Activated T-cell treated with anti-CD3 and anti-CD28 coated beads, Interleukin-2, amount 50 U/mL, for 48 hours (primary cell): ENCODE measurements around the gene TDRD6.

Experiments used
- DNase-seq, 2 experiments: peaks; one replicate each; pipeline ENCODE4 v3.0.0-alpha.2; 2020

Gene TDRD6

DNA sequence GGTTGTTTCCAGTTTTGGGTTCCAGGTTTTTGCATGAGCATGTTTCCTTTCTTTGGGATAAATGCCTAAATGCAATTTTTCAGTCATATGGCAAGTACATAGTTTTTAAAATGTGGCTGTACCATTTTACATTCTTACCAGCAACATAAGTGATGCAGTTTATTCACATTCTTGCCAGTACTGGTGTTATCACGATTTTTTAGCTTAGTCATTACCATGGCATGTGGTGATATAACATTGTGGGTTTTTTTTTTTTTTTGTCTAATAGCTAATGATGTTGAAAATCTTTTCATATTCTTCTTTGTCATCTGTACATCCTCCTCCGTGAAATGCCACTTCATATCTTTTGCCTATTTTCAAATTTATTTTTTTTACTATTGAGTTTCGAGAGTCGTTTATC, 2.9 kb upstream of the TDRD6 start:
- DNase-seq = no peak

DNA sequence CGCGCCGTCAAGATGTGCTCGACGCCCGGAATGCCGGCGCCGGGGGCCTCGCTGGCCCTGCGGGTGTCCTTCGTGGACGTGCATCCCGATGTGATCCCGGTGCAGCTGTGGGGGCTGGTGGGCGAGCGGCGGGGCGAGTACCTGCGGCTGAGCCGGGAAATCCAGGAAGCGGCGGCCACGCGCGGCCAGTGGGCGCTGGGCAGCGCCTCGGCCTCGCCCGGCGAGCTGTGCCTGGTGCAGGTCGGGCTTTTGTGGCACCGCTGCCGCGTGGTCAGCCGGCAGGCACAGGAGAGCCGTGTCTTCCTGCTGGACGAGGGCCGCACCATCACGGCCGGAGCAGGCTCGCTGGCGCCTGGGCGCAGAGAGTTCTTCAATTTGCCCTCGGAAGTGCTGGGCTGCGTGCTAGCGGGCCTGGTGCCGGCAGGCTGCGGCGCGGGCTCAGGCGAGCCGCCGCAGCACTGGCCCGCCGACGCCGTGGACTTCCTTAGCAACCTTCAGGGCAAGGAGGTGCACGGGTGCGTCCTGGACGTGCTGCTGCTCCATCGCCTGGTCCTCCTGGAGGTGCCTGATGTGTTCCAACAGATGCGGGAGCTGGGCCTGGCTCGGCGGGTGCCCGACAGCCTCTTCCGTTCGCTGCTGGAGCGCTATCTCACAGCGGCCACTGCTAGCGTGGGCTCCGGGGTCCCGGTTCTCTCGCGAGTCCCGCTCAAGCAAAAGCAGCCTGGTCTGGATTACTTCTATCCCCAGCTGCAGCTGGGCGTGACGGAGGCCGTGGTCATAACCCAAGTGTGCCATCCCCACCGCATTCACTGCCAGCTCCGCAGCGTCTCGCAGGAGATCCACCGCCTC, 656 bp downstream of the TDRD6 start:
- DNase-seq = no peak

DNA sequence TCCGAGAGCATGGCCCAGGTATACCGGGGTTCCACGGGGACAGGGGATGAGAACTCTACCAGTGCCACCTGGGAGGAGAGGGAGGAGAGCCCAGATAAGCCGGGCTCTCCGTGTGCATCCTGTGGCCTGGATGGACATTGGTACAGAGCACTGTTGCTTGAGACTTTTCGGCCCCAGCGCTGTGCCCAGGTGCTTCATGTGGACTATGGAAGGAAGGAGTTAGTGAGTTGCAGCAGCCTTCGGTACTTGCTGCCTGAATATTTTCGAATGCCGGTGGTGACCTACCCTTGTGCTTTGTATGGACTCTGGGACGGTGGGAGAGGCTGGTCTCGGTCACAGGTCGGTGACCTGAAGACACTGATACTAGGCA, 1.3 kb downstream of the TDRD6 start:
- no peak for DNase-seq

DNA sequence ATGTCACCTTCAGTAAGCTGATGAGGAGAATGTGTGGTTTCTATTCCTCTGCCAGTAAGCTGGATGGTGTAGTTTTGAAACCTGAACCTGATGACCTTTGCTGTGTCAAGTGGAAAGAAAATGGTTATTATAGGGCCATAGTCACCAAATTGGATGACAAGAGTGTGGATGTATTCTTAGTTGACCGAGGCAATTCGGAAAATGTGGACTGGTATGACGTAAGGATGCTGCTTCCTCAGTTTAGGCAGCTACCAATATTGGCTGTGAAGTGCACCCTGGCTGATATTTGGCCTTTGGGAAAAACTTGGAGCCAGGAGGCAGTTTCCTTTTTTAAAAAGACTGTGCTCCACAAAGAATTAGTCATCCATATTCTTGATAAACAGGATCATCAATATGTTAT, 2.0 kb downstream of the TDRD6 start:
- DNase-seq = no peak

DNA sequence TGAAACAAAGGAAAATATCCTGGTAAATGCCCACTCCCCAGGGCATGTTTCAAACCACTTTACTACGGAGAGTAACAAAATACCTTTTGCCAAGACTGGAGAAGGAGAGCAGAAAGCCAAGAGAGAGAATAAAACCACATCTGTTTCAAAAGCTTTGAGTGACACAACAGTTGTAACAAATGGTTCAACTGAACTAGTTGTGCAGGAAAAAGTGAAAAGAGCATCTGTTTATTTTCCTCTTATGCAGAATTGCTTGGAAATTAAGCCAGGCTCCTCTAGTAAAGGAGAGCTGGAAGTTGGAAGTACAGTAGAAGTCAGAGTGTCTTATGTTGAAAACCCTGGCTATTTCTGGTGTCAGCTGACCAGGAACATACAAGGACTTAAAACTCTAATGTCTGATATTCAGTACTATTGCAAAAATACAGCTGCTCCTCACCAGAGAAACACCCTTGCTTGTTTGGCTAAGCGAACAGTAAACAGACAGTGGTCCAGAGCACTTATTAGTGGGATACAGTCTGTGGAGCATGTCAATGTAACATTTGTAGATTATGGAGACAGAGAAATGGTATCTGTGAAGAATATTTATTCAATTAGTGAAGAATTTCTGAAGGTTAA, 2.6 kb downstream of the TDRD6 start:
- no peak for DNase-seq

DNA sequence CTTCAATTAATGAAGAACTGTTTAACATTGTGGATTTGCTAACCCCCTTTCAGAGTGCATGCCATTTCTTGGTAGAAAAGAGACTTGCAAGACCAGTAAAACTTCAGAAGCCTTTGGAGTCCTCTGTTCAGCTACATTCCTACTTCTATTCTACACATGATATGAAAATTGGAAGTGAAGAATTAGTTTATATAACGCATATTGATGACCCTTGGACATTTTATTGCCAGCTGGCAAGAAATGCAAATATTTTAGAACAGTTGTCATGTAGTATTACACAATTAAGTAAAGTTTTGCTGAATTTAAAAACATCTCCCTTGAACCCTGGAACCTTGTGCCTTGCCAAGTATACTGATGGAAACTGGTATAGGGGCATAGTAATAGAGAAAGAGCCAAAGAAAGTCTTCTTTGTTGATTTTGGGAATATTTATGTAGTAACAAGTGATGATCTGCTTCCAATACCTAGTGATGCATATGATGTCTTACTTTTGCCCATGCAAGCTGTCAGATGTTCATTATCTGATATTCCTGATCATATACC, 3.3 kb downstream of the TDRD6 start:
- DNase-seq = no peak

DNA sequence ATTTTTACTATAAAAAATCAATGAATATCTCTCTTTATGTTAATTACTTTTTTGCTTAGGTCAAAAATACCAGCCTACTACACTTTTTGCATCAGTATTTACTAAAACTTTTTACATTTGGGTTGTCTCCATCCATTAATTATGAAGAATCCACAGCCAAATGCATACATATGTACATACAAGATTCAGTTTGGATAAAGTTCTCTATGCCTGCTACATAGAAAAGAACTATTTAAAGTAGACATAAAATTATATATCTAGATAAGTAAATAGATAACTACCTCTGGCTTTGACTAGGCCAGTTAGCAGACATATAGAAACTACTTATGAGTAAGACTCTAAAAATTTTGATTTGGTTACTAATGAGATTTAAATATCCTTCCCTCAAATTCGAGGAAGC, 12.3 kb downstream of the TDRD6 start:
- DNase-seq = no peak

DNA sequence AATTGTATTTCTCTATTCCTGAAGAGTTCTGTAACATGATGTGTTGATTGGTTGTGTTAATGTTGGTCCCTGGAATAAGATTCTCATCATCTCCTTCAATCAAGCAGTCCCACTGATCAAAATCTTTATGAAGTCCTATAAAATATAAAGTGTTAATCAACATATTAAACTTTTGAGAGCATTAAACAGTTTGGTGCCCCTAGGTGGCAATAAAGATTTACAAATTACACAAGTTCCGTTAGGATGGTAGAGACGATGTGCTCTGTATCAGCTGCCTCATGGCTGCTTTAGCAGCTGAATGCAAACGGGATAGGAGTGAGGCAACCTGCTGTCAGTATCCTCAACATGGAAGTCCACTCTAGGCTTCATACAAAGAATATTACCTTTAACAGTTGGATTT, 16.9 kb downstream of the TDRD6 start:
- no peak for DNase-seq

DNA sequence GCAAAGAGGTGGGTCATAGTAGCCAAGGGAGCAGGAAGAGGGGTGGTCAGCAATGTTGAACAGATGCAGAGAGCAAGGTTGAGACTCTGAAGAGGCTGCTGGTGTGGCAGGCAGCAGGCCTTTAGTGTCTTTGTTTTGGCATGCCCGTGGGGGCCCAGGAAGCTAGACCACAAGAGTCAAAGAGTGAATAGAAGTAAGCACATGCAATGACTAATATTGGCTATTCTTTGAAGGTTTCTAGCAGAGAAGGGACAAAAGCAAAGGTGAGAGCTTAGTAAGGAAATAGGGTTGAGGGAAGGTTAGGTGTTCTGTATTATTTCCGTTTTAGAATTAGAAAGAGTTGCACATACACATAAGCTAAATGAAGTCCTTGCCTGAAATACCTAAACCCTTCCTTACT, 18.8 kb downstream of the TDRD6 start:
- no peak for DNase-seq

DNA sequence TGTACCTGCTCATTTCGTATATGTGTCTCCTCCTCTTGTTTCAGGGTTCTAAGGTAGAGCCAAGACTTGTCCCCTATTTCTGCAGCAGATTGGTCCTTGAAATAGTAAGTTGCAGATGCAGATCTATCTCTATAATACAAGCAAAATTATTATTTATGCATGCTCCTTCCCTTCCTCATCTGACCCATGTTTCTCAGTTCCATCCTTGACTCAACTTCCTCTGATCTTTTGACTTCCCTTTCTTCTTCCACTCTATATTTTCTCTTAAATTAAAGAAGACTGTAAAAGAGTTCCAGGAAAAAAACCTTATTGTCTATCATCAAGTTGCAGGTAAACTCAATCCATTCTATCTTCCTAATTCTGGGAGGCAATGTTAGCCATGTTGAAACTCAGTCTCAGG, 23.8 kb downstream of the TDRD6 start:
- no peak for DNase-seq

DNA sequence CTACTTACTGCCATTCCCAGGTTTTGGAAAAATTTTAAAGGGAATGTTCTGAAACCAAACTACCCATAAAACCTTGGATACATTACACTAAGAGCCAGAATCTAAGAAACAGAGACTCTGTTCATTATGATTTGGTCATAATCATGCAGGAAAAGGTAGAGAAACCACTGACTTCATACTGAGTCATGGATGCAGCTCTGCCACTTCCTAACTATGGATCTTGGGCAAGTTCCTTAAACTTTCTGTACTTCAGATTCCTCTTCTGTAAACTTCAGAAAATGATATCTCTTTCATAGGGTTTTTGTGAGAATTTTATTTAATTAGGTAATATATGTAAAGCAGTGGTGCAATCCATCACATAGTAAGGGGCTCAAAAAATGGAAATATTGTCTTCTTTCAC, 27.5 kb downstream of the TDRD6 start:
- no peak for DNase-seq

DNA sequence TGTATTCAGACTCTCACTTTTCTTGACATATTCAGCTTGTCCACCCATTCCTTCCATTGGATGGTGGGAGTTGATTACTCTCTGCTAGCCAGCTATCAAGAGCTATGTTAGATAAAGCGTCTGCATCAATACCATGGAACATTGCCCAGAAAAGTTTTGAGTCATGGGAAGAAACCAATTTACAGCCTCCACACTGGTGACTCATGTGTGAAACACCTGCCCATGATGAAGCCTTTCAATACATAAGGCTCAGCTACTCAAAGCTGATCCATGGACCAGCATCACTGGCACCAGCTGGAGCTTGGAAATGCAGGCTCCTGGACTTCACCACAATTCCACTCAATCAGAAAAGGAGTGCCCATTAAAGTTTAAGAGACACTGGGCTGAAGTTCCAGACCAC, 31.4 kb downstream of the TDRD6 start:
- DNase-seq = no peak

DNA sequence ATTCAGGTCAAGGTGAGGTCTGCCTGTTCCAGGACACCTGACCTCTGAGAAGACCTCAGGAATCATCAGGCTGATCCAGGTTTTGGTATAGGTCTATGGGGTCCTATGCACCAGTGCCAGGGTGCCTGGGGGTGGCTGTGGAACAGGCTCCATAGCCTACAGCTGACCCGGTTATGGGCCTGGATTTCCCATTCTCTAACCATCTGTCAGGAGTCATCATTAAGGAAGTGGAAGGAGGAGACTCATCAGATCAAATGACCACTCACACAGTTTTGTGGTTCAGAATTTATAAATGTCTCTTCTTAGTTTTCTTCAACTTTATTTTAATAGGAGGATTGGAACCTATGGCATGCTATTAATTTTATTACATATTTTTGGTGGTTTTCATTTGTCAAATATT, 32.7 kb downstream of the TDRD6 start:
- no peak for DNase-seq

DNA sequence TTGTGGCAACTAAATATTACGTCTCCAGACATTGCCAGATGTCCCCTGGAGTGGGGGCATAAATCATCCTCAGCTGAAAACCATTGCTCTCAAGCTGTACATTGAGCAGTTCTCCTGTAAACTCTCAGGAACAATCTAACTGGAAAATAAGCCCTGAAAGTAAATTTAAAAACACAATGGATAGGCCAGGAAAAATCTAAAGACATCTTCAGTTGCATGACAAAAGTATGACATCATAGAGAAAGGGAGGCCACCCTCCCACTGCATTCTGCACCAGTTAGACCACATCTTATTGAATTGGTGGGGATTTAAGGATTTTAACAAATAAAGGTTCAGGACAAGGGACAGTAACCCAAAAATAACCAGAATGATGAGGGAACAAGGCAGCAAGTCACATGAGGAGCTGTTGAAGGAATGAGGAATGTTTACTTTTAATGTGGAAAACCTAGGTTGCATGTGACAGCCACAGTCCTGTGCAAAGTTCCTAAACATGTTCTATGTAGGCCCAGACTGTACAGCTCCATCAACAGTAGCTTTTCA, 42.2 kb downstream of the TDRD6 start:
- DNase-seq = no peak

DNA sequence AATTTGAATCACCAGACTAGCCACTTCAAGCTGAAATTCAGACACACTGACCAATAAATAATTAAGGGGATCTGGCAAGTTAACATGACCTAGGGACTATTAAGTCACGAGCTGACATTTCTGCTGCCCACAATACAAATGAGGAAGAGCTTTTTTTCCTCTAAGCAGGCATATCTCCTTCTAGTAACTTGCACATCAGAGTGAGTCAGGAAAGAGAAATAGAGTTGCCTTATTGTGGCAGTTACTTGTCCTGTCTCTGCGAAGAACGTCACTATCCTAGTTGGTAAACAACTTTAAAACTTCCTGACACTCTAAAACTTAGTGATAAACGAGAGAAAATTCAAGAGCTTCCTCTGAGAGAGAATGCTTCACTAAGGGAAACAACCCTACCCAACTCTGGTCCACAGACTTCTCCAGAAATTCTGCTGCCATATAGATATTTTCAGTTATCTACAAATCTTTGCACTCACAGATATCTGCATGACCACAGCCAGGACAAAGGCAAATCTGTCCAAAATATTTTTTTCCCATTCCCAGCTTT, 43.3 kb downstream of the TDRD6 start:
- DNase-seq = no peak

DNA sequence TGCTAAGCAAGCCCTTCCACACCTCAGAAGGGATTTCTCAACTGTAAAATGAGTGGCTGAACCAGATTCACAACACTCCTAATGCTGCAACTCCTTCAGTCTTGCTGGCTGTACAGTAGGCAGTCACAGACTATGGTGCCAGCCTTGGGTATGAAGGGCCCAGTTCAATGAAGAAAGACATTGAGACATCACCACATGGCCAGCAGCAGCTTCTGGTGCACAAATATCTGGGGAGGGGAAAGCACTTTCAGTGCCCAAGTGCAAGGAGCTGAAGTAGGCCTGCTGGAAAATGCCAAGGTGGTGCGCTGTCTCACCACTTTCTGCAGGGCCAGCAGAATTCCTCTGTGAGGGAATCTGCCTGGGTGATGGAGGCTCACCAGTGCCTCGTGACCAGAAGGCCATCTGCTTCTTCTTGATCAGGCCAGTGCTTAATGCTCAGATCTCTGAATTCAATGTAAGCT, 45.7 kb downstream of the TDRD6 start:
- DNase-seq = no peak

DNA sequence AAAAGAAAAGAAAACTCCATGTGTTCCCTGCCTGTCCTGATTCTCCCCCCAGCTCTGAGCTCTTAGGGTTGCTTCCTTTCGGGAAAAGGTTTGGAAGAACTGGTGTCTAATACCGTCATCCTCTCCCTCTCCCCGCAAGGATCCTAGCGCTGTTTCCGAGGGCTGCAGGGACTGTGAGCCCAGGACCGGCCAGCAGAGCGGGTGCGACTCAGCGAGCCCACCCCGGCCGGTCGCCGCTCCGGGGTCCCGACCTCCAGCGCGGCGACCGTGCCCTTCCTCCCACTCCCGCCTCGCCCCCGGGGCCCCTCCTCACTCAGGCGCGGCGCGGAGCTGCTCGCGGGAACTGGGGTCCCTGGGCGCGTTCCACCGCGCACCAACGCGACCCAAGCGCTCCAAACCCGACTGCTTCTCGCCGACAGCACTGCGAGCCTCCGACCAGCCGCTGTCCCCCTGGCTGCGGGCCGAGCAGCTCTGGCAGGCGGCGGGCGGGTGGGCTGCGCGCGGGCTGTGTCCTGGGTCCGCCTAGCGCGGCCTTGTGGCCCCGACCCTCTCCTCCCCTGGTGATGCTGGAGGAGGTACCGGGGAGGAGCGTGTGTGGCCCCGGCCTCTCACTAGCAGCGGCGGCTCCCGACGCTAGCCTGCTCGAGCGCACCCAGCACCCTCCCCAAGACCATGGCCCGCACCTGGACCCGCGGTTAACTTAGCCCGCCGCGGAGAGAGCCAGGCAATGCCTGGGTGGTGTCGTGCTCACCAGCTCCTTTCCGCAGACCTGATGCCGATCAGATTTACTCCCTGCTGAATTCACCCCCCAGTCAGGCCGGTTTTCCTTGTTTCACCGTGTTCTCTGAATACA, 47.4 kb downstream of the TDRD6 start, which contains the start of gene PLA2G7:
Gene PLA2G7 (minus strand): TSS at position 509 of the 853 bp plus-strand sequence. CDS start 12,484 bp downstream, outside the sequence.
- no peak for DNase-seq

DNA sequence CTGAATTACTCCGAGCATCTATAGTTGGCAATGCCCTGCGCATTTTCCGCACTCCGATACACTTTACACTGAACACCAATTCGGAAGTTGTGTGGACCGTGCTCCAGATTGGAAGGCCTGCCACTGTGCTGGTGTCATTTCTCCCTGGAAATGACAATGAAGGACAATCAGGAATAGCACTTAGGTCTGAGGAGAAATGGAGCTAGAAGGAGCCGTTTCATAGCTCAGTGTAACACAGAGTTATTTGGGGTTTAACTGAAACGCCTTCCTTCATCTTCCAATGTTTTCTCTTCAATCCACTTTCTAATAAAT, 48.0 kb downstream of the TDRD6 start:
- DNase-seq = no peak

DNA sequence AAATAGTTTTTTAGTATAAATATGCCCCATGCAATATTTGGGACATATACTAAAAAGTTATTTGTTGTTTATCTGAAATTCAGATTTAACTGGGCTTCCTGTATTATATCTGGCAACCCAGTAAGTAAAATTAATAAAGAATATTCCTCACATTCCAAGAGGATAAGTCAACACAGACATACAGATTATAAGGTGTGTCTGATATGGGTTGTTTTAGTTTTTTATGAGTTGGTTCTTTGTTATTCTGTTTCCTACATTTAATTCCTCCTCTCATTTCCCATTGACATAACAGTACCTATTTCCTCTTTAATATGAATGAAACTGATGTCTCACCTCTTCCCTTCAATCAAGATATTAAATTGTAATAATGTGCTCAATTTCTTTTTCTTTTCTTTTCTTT, 49.2 kb downstream of the TDRD6 start:
- no peak for DNase-seq

DNA sequence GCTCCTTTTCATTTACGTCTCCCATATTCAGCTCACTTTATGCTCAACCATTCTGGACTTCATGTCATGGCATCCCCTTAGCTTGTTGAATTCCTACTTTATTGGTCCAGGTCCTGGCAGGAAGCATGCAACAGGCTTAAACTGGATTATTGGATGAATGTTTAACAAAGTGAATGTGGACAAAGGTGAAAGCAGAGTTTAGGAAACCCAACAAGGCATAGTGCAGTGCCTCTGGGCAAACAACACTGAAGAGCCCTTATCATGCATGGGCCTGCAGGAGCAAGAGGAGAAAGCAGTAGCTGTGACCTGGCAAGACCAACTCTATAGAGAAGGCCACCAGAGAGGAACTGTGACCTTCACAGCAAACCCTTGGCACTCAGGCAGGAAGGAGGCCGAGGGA, 53.8 kb downstream of the TDRD6 start:
- DNase-seq = no peak

DNA sequence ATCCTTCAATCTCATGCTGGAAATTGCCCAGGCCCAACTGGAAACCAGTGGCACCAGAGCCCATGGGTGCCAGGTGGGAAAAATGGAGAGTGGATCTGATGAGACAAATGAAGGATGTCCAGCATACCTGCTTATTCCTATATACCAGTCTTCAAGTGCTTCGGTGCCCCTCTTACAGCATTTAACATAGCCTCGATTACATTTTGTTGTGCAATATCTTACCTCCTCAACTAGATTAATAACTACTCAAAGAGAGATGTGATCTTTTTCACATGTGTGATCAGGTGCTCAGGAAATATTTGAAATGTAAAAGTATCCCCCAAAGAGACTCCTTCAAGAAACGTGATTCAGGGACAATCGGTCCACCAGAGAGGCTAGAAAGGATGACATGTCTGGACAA, 54.2 kb downstream of the TDRD6 start:
- no peak for DNase-seq

DNA sequence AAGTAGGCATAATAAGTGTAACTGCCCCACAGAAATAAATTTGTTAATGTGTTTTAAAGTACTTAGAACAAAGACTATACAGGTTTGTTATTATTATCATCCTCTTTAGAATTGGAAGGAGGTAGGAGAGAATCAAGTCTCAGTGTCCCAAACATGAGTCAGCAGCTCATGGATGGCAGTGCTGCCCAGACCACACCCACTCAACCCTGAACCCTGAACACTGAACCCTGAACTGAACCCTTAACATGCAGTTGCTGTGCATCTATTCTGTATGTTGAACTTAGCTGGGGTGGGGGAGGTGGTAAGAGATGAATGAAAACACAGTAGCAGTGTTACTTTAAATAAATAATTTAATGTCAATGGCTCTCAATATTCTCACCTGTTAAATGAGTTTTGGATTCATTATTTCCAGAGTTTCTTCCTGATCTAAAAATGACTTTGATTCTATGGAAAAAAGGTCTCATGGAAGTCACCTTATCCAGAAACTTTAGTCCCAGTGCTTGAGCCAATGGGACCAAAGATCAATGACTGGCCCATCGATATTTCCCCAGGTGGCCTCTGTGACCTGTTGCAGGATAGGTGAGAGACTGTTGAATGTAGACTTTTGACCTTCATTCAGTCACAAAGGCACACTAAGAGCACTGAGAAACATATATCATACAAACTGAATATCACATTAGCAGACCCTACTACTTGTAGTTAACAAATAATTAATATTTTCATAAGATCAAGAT, 55.9 kb downstream of the TDRD6 start:
- DNase-seq = no peak
